NOMO-1 treated with DMSO at 0.1 percent for 48 hours (cell line): Measurements from ENCODE around the gene MGAT5.

Experiments
- DNase-seq: peaks from one replicate; lab custom pipeline; 2025; ENCODE audit not compliant: unreplicated experiment; lab: John Stamatoyannopoulos, UW

MGAT5 gene

GRCh38 chr2:134275058-134275862 lies 21.4 kb downstream of the MGAT5 start:
- DNase-seq: peak; percentile 37

- no peak for DNase-seq
Measured at GRCh38 chr2:134276381-134277172, 22.7 kb downstream of the MGAT5 start.

GRCh38 chr2:134277223-134277622 lies 23.4 kb downstream of the MGAT5 start:
- no peak for DNase-seq

GRCh38 chr2:134278553-134278952 lies 24.7 kb downstream of the MGAT5 start:
- DNase-seq: no peak

GRCh38 chr2:134279417-134279816 lies 25.5 kb downstream of the MGAT5 start:
- DNase-seq: no peak

GRCh38 chr2:134280231-134280630 lies 26.4 kb downstream of the MGAT5 start:
- no peak for DNase-seq

GRCh38 chr2:134280726-134281125 lies 26.9 kb downstream of the MGAT5 start:
- DNase-seq: no peak

DNA sequence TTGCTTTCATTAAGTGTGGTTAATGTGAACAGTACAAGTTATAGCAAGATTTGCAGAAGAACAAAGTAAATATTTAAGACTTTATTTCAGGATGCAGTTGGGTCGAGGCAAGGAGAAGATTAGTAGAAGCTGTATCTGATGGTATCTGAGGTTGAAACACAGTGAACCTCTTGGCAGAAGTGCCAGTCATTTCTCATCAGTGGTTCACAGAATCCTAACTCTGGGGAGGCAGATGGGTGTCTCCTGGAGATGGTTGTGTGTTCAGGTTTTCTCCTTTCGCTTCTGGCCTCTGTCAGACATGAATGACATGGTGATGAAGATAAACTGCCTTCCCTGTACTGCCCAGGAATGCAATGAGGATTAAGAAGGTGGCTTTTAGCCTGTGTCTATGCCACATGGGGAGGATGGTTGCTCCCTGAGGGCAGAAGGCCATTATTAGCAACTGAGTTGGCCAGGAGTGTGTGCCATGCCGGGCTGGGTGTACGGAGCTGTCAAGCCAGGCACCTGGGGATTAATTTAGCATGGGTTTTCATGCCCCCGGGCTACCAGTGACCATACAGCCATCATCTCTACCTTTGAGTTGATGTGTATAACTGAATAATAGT lies 28.0 kb downstream of the MGAT5 start:
- no peak for DNase-seq

DNA sequence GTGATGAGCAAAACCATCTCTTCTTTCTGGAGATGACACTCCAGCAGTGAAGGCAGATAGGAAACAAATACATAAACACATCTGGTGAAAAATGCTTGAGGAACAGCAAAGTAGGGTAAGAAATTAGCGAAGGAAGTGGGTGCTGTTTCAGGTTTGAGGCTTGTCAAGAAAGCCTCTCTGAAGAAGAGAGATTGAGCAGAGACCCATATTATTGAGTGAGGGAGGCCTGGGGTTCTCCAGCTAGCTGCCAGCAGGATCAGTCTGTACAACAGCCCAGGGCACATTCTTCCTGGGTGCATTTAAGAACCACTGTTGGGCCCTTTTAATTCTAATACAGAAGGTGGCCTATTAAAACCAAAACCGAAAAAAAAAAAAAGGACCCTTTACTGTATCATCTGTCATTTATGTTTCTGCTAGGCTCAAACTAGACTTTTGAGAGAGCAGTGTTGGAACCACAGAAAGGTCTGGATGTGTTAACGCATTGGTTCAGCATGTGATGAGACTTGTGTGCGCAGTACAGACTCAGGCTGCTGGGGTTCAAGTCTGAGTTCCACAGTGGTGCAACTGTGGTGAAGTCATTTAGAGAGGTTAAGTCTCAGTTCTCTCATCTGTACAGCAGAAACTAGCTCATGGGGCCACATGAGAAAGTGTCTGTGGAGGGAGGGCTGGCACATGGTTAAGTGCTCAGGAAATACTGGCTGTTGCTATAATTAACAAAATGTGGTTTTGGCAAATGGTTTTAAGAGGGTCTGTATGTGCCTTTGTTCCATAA lies 28.9 kb downstream of the MGAT5 start:
- peak; percentile 26 for DNase-seq

GRCh38 chr2:134283661-134284060 lies 29.8 kb downstream of the MGAT5 start:
- no peak for DNase-seq

DNA sequence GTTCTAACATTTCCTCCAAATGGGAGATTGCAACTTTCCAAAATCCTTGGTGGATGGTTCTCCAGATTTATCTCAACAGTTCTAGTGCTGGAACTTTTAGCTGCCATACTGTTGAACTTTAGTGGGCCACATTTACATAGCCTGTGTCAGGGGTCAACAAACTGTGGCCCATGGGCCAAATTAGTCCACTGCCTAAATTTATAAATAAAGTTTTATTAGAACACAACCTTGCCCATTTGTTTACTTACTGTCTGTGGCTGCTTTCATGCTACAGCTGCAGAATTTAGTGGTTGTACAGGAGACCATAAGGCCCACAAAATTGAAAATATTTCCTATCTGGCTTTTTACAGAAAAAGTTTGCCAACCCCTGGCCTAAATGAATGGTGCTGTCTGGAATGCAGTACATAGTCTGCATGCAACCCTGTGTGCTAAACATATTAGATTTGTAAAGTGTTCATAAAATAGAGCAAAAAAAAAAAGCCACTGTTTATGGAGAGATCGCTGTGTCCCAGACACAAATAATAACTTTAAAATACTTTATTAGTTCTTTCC lies 30.3 kb downstream of the MGAT5 start:
- no peak for DNase-seq

DNA sequence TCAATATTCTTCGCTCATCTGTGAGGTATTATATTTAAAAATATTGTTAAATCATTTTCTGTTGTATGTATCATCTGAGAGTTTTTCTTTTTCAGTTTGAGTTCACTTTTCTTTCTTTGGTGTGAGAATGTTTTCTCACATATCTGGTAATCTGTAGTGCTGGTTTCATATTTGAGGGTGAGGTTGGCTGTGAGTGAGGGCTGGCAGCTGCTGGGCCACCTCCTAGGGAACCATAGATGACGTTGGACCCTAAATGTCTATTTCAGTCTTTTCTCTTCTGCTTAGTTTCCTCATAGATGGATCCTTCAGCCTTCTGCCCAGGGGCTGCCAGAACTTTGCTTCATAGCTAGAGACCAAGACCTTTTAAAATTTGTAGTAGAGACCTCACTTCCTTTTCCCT lies 33.5 kb downstream of the MGAT5 start:
- DNase-seq: no peak

- DNase-seq: no peak
Measured at GRCh38 chr2:134288814-134289213, 34.9 kb downstream of the MGAT5 start.

DNA sequence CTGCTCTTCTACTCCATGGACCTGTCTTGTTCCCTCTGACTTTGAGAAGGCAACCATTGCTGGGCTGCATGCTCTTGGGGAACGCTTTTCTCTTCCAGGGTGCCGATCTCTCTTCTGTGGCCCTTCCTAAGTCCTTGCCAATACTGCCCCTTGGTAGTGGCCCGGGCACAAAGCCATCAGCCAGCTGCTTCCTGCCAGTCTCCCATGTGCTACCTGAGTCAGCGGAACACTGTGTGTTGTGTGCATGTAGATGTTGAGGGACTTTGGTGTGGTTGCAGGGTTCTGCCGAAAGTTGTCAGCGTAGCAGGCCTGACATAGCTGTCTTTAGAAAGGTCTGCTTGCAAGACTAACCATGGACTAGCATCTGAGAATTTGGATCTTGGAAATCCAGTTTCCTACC lies 35.4 kb downstream of the MGAT5 start:
- no peak for DNase-seq

DNA sequence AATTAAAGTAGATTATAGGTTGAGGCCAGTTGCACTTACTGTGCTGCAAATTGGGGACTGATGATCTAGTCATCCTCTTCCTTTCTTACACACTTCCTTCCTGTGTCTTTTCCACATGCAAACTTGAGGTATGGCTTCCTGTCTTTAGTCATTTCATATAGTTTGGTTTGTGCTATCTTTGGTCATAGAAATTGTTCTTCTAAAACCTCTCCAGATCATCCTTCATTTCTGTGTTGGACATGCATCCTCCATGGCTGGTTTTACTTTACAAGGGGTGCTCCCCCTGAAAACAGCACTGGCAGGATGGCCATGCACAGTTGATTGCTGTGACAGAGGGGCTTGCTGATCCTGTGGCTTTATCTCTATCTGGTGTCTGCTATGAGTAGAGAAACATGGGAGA lies 36.5 kb downstream of the MGAT5 start:
- peak; percentile 22 for DNase-seq

DNA sequence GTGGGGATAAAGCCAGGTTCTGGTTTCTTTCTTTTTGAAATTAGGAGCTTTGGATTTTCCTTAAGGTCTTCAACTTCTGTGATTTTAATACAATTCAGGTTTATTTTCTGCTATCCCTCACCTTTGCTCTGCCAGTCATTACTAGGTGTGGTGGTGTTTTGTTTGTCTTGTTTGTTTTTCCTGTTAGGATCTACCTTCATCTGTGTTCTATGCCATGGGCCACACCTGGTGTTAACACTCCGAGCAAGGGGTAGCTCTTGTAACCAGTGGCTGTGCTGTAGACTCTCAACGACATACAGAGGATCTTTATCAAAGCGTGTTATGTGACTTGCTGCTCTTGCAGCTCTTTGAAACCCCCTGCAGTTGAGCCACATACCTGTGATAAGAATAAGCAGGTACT lies 38.6 kb downstream of the MGAT5 start:
- no peak for DNase-seq

GRCh38 chr2:134293719-134294537 lies 40.1 kb downstream of the MGAT5 start:
- no peak for DNase-seq

DNA sequence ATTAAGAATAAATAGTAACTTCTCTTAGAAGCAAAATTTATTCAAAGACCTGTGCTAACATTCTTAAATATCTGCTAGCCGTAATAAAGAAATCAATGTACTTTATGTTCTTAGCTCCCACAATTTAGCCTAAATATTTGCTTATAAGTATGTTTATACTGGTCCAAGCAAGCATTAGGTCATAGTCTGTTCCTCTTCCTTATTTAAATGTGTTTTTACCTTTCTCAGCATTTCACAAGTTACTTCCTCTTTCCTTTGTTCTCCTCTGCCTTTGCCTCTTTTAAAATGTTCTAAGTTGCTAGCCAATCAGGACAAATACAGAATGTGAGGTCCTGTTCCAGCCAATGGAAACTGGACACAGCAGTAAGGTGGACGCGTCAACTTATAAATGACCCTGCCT lies 40.7 kb downstream of the MGAT5 start:
- DNase-seq: peak; percentile 82

GRCh38 chr2:134295441-134295840 lies 41.6 kb downstream of the MGAT5 start:
- DNase-seq: no peak

DNA sequence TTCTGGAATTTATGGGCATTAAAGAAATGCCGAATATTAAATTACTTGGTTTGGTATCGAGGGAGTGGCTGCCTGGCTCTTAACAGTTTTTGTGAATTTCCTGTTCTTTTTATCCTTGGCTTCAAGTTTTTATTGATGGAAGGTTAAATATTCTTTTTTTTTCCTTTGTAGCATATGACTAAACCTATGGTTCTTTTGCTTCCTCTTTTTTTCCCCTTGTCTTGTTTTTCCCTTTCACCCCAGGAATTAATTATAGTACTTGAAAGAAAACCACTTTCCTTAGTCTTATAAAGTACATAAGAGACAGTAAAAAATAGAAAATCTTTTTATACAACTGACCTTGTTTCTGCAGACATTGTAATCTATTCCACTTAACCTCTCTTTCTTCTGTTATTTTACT lies 42.4 kb downstream of the MGAT5 start:
- peak; percentile 52 for DNase-seq
